HG02678 (cell line): ENCODE measurements around the gene TTI1.
"Not testable (repeated sequence)": the region's sequence is repeated elsewhere in the genome, so short reads cannot be mapped to it uniquely, and the experiment has no call there.

Experiments used
- ATAC-seq: cut with Tn5 transposase; IDR thresholded peaks from one replicate; pipeline ENCODE4 v1.9.1; 2021; ENCODE audit warnings: mild to moderate bottlenecking, moderate library complexity; ENCODE audit not compliant: unreplicated experiment

The TTI1 gene

GRCh38 chr20:38012332-38012731 lies 20.9 kb downstream of the TTI1 start:
- ATAC-seq: no peak

DNA sequence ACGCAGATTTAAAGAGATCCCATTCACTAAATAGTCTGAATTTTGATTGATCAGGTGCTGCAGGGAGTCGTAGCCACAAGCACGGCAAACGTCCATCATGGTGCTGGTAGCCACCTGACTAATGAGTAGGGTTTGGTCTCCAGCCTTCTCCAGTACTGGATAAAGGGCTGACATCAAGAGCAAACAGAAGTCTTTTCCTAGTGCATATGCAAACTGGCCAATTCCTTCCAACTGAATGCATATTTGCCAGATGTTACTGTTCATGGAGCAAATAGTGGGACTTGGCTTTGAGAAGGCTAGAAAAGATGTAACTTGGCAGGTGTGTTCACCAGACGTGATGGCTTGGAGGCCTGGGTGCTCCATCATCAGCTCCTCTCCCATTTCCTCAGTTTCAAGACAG lies 21.6 kb downstream of the TTI1 start:
- ATAC-seq: no peak

DNA sequence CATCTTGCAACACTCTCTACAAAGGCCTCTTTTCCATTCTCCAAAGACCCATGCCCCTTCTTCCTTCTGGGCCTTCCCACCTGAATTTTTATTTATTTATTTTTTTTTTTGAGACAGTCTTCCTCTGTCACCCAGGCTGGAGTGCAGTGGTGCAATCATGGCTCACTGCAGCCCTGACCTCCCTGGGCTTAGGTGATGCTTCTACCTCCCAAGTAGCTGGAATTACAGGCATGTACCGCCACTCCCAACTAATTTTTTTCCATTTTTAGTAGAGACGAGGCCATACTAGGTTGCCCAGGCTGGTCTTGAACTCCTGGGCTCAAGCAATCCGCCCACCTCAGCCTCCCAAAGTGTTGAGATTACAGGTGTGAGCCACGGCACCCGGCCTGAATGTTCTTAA lies 23.8 kb downstream of the TTI1 start:
- ATAC-seq: not testable (repeated sequence)

- ATAC-seq: no peak
Measured at GRCh38 chr20:38008233-38008944, 24.9 kb downstream of the TTI1 start.

GRCh38 chr20:38007526-38007925 lies 25.7 kb downstream of the TTI1 start:
- ATAC-seq: no peak

GRCh38 chr20:38005903-38006302 lies 27.4 kb downstream of the TTI1 start:
- ATAC-seq: no peak

- ATAC-seq: no peak
Measured at GRCh38 chr20:38004416-38004815, 28.8 kb downstream of the TTI1 start.

DNA sequence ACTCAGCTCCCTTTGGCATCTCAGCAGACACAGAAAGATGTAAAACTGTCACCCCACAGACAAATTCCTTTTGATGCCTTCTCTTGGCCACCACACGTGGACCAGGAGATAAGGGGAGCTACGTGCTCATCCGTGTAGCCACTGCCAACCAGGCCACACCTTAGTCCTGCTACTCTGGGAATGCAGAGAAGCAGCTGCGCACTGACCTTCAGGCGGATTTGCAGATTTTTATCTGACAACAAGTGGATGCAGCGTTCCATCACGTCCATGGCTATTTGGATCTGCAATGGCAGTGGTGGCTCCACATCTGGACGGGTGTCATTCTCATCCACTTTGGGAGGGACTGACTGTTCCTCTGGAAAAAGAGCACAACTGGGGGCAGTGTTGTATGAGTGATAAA lies 30.8 kb downstream of the TTI1 start:
- no peak for ATAC-seq

- ATAC-seq: no peak
Measured at GRCh38 chr20:38001981-38002380, 31.3 kb downstream of the TTI1 start.

- no peak for ATAC-seq
Measured at GRCh38 chr20:38001173-38001875, 31.9 kb downstream of the TTI1 start.

- no peak for ATAC-seq
Measured at GRCh38 chr20:38000293-38000692, 33.0 kb downstream of the TTI1 start.

GRCh38 chr20:37999526-38000263 lies 33.6 kb downstream of the TTI1 start:
- ATAC-seq: no peak

- ATAC-seq: no peak
Measured at GRCh38 chr20:37997516-37997915, 35.7 kb downstream of the TTI1 start.

DNA sequence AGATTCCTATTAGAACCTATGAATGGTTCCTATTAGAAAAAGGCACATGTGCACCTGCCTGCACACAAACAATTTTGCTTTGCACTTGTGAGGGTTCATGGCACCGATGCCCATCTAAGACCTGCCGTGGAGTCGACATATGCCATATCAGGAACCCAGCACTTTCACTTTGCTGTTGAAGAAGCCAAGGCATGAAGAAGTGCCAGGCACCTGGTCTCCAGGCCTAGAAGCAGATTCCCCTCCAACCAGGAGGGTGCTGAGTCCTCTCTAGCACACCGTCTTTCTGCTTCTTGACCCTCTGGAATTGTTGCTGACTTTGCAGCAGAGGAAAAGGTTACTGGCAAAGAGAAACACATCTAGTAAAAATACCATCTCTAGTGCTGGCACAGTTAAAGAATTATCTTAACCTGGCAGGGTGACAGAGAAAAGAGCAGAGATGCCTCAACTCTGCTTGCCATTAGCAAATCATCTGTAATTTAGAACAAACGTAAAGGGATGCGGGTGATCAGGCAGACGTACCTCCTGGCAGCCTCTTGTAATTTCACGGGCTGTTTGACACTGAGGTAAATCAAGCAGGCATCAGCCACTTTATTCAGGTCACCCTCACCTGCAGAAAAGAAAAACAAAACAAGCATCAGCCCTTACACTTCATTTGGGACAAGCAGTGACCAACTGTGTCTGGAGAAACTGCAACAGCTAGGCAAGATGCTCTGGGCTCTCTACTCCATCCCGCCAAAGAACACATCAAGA lies 37.2 kb downstream of the TTI1 start:
- no peak for ATAC-seq

DNA sequence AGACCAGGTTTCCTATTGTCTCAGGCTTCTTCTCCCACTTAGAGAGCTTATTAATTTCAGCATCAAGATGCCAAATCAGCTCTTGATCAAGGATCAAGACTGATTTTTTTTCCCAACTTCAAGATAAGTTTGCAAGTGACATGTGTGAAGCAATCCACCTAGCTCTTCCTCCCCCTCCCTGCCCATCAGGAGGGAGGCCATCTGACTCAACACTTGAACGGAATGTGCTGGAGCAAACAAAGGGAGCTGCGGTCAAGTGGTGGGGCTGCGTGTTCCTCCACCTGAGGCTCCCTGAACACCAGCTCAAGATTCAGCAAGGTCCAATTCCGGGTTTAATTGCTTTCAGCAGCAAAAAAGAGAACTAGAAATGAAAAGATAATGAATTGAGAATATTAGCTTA lies 38.7 kb downstream of the TTI1 start:
- ATAC-seq: no peak

GRCh38 chr20:37992802-37993409 lies 40.4 kb downstream of the TTI1 start:
- no peak for ATAC-seq

- ATAC-seq: no peak
Measured at GRCh38 chr20:37991908-37992307, 41.3 kb downstream of the TTI1 start.

DNA sequence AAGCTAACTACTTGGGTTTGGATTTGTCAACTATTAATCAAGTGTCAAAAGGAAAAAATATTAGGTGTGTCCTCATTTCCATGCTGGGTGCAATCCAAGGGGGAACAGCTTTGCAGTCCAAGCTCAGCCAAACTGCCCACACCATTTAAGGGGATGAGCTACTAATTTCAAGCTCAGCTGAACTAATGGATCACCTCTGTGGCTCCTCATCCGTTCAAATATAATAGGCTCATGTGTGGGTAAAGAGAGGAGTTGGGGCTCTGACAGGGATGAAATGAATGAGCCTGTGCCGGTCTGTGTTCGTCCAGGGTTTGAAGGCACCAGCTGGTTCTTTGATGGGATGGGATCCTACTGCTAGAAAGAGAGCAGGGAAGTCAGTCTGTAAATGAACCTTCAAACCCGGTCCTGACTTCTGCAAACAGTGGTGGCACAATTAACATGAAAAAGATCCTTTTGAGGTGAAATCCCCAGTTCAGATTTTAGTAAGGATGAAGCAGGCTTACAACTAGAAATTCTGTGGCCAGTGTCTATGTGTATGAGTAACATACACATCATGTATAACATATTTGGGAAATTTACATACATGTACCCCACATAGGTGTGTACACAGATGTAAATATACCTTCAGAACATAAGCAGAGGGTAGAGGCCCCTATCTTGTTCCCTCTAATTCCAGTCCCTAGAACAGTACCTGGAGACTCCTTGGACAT lies 41.9 kb downstream of the TTI1 start:
- ATAC-seq: no peak

DNA sequence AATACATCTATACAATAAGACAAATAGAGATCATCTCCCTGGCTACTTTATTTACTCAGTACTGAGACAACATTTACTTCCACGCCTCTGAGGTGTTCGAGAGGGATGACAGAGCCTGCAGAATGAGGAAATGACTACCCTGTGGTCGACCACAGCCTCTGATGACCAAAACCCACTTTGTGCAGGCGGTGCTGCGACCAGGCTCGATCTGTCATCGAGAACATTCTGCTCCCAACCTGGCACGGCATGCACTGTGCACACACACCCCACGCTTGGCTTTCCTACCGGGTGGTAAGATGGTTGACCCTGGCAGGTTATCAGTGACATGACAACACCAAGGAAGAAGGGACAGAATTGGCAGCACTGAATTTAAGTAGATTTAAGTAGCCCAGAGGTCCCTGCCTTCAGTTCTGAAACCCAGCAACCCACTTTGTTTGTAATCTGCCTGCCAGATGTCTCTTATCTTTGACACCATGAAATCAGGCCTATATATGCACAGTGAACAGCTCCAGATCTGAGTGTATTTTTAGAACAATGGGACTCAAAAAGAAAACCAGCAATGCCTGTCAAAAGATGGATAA lies 42.6 kb downstream of the TTI1 start:
- ATAC-seq: peak; percentile 92
